ENCODE data around the gene TUBGCP3. TPM values are rescaled to one million over a fixed set of nuclear protein-coding genes. Genes with fewer than 3 reads are reported as not detected.

The TUBGCP3 gene
- total RNA-seq, 2 donors from 2014 or later: 28.7 to 29.4 TPM

Other genes with a start within 250 kb of the TUBGCP3 start
- gene SPACA7, start 211.8 kb downstream of the TUBGCP3 start, total RNA-seq: not detected
- gene ATP11A, start 101.9 kb upstream of the TUBGCP3 start, total RNA-seq: 10 to 100 TPM; 52.4 to 55.5 TPM